ENCODE data around the gene SMAD7.

SMAD7 gene

GRCh38 chr18:48929212-48929612 is 21.6 kb downstream of the SMAD7 start:
- DNase-seq: no peak

GRCh38 chr18:48928787-48929186 is 22.0 kb downstream of the SMAD7 start:
- DNase-seq: peak; percentile 87

- DNase-seq: no peak
These were observed 23.3 kb downstream of the SMAD7 start for GRCh38 chr18:48927286-48928080.

GRCh38 chr18:48926420-48926857 is 24.3 kb downstream of the SMAD7 start:
- no peak for DNase-seq

GRCh38 chr18:48925491-48925780 is 25.3 kb downstream of the SMAD7 start:
- no peak for DNase-seq

GRCh38 chr18:48924630-48925490 is 25.9 kb downstream of the SMAD7 start:
- DNase-seq: no peak

- no peak for DNase-seq
These were observed 26.8 kb downstream of the SMAD7 start for GRCh38 chr18:48923746-48924629.

- DNase-seq: peak; percentile 44
These were observed 27.7 kb downstream of the SMAD7 start for GRCh38 chr18:48922801-48923730.

- DNase-seq: no peak
These were observed 28.5 kb downstream of the SMAD7 start for GRCh38 chr18:48922226-48922800.

GRCh38 chr18:48921305-48922225 is 29.2 kb downstream of the SMAD7 start:
- no peak for DNase-seq

- no peak for DNase-seq
These were observed 30.2 kb downstream of the SMAD7 start for GRCh38 chr18:48920408-48921038.

GRCh38 chr18:48919547-48919946 is 31.2 kb downstream of the SMAD7 start:
- DNase-seq: no peak

GRCh38 chr18:48918660-48919456 is 31.9 kb downstream of the SMAD7 start:
- no peak for DNase-seq

- DNase-seq: no peak
These were observed 32.9 kb downstream of the SMAD7 start for GRCh38 chr18:48917579-48918517.

GRCh38 chr18:48915626-48916425 is 34.9 kb downstream of the SMAD7 start:
- DNase-seq: no peak

GRCh38 chr18:48914581-48915251 is 36.0 kb downstream of the SMAD7 start:
- DNase-seq: no peak
